CD4-positive, alpha-beta T cell treated with Interleukin-17A for 4 hours (primary cell): ENCODE results near the gene ITPR2.

Experiments
- DNase-seq: peaks from one replicate; pipeline ENCODE4 v3.0.0-alpha.2; 2020; ENCODE audit warnings: mixed read lengths

ITPR2 gene

GRCh38 chr12:26821212-26821701 lies 11.7 kb downstream of the ITPR2 start:
- DNase-seq, result no peak

DNA sequence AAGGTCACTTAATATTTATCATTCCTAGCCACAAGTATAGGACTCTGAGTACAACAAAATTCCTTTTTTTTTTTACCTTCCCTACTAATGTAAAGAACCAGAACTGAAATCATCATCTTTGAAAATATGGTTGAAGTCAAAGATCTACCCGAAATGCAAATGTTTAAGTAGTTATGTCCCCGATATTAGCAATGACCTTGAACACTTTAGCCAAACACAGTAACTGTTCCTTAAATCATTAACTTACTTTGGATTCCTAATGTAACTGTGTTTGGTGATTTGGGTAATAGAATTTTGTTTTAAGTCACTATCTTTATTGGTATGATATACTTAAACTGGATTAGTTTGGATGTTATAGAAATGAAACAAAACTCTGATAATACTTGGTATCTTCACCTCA lies 14.4 kb downstream of the ITPR2 start:
- DNase-seq, result no peak

- DNase-seq, result no peak
Measured at GRCh38 chr12:26818201-26818600, 14.8 kb downstream of the ITPR2 start.

DNA sequence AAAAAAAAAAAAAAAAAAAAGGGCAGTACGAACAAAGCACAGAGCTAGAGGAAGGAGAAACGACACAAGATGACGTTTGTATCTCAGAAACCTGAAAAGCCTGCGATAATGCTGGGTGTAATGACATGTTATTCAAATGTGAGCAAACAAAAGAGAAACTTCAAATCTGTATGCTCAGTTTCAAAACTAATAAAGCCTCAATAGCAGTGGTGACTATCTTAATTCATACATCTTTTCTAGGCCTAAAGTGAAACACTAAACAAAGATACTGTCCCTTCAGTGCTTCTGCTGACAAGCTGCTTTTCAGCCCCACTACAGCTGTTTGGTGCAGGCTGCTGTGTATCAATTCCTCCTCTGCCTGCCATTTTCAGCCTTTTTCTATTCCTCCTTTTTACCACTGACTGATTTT lies 15.8 kb downstream of the ITPR2 start:
- DNase-seq, result no peak

DNA sequence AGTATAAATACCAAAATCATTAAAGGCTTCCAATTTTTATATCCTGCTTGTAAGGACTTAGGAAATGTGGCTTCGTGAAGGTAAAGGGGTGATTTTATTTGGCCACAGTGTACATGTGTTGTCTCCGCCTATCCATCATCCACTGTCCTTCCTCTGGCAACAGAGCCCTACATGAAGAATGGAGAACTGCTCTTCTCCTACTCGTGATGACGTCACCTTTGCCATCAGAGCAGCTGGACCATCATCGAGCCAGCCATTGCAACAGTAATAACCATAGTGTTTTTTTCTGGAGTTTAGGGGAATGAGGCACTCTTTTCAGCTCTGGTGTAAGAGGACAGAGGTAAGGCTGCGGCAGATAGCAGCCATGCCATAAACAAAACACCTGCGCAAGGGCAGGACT lies 19.2 kb downstream of the ITPR2 start:
- no peak for DNase-seq

GRCh38 chr12:26810330-26810729 lies 22.7 kb downstream of the ITPR2 start:
- no peak for DNase-seq

GRCh38 chr12:26809611-26810285 lies 23.2 kb downstream of the ITPR2 start:
- no peak for DNase-seq

DNA sequence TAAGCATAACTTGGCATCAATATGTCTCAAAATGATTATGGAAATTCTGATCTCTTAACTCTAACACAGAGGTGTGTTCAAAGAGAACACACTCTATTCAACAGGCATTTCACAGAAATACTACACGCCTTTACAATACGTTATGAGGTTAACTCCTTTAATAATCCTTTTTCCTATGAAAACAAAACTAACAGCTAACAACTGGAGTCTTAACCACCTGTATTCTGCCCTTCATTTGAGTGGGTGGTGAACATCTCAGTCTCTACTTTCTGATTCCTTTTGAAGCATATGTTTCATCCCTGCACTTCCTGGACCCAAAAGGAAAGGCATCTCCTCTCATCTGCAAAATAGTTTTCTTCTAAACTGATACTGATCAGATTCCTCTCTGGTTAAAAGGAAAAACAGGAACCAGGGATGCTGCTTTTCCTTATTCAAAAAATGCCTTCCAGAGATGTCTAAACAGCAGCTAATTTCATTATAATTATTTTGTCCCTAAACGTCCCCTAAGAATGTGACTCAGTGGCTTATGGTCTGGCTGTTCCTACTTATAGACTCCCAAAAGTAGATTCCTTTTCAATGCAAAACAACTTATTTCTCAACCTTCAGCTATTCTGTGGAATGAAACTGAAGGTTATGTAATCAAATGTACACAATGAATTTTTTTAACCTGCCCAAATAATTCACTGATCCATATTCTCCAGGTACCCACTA lies 24.1 kb downstream of the ITPR2 start:
- no peak for DNase-seq

GRCh38 chr12:26807292-26807691 lies 25.7 kb downstream of the ITPR2 start:
- no peak for DNase-seq

- DNase-seq, result no peak
Measured at GRCh38 chr12:26806556-26806955, 26.4 kb downstream of the ITPR2 start.

- no peak for DNase-seq
Measured at GRCh38 chr12:26805401-26805971, 27.5 kb downstream of the ITPR2 start.

GRCh38 chr12:26803552-26803951 lies 29.4 kb downstream of the ITPR2 start:
- DNase-seq, result no peak

GRCh38 chr12:26801486-26801885 lies 31.5 kb downstream of the ITPR2 start:
- DNase-seq, result no peak

DNA sequence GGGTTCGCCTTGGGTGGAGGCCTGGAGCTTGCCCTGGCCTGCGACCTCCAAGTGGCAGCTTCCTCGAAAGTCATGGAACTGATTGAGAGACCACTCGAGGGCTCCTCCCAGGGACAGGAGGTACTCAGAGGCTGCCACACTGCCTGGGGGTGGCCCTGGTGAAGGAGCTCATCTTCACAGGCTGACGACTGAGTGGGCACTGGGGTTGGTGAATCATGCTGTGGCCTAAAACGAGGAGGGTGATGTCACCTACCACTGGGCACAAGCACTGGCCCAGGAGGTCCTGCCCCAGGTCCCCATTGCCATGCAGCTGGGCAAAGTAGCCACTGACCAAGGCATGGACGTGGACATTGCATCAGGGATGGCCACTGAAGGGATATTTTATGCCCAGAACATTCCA lies 32.1 kb downstream of the ITPR2 start:
- no peak for DNase-seq

DNA sequence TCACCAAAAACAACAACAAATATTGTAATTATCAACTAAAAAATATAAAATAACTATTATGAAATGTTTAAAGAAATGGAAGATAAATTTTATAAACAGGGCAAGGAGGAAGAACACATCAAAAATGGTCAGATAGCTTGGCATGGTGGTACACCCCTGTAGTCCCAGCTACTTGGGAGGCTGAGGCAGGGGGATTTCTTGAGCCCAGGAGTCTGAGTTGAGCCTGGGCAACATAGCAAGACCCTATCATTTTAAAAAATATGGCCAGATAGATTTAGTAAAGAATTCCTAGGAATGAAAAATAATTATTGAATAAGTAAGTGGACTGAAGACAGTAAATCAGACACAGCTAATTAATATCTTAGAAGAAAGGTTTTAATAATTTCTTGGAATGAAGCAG lies 32.6 kb downstream of the ITPR2 start:
- no peak for DNase-seq

- DNase-seq, result no peak
Measured at GRCh38 chr12:26799741-26800140, 33.3 kb downstream of the ITPR2 start.

- DNase-seq, result no peak
Measured at GRCh38 chr12:26798640-26799039, 34.4 kb downstream of the ITPR2 start.

- DNase-seq, result no peak
Measured at GRCh38 chr12:26798023-26798422, 35.0 kb downstream of the ITPR2 start.

DNA sequence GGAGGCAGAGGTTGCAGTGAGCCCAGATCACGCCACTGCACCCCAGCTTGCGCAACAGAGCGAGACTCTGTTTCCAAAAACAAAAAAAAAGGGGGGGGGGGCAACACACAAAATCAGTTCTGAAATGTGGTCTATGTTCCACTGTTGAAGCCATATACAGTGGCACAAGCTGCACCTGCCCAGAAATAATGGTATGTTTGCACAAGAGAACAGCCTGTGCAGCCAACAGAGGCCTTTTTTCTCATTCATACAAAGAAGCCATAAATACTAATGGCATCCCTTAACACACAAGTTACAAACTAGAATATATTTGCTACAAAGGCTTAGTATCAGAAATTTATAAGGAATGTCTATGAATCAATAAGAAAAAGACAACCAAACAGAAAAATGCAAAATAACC lies 37.1 kb downstream of the ITPR2 start:
- no peak for DNase-seq

GRCh38 chr12:26791301-26791791 lies 41.6 kb downstream of the ITPR2 start:
- DNase-seq, result no peak

- no peak for DNase-seq
Measured at GRCh38 chr12:26790645-26790994, 42.4 kb downstream of the ITPR2 start.

GRCh38 chr12:26789731-26790644 lies 43.0 kb downstream of the ITPR2 start:
- no peak for DNase-seq
